Endothelial cell of umbilical vein (primary cell): Measurements from ENCODE around the gene MYMK. TPM values are rescaled to one million over a fixed set of nuclear protein-coding genes. Genes with fewer than 3 reads are reported as not detected.

Experiments
- Bru-seq: library from RNA; stranded (reverse); fragments of 400-500 nt; gene quantifications from one replicate; lab custom pipeline; 2021; lab: Mats Ljungman, UMichigan
- BruChase-seq, 2 experiments: library from RNA; stranded (reverse); fragments of 400-500 nt; gene quantifications; one replicate each; lab custom pipeline; 2021; lab: Mats Ljungman, UMichigan
- BruUV-seq: library from RNA; stranded (reverse); fragments of 400-500 nt; replicated peaks from 2 replicates; lab custom pipeline; 2021; lab: Mats Ljungman, UMichigan
- CTCF ChIA-PET: fragments of 300-600, 350-600 bp; sonication (Branson Sonifier 250); formaldehyde crosslinking; loops from one replicate; lab custom pipeline; 2021; ENCODE audit warnings: antibody characterized with exemption, inconsistent platforms; lab: Charles Lee
- POLR2A ChIA-PET: fragments of 300-600, 350-600 bp; sonication (Branson Sonifier 250); formaldehyde crosslinking; loops from one replicate; lab custom pipeline; 2021; ENCODE audit warnings: antibody characterized with exemption, inconsistent platforms; lab: Charles Lee
- DNase-seq: peaks from one replicate; pipeline ENCODE4 v3.0.0-alpha.2; 2011; ENCODE audit warnings: low read depth, low spot score
- FAIRE-seq: peaks from 2 replicates; lab custom pipeline; 2011; peaks lifted over from hg19 to GRCh38; lab: Jason Lieb, UNC
- H2AFZ ChIP-seq: 2 replicates; pipeline ENCODE4 v1.6.0; 2012; ENCODE audit warnings: low read depth, low read length, control low read depth, inconsistent platforms
- H3K27ac ChIP-seq: 2 replicates; pipeline ENCODE4 v1.5.1; 2011; ENCODE audit warnings: low read depth, mild to moderate bottlenecking, control low read depth, low read length, moderate library complexity; ENCODE audit not compliant: insufficient read depth
- H3K27me3 ChIP-seq, 2 experiments: 2 replicates each; pipeline versions ENCODE4 v1.6.0 to v1.6.1; 2011; ENCODE audit warnings: low read length in 2 of 2, mixed read lengths in 1 of 2; ENCODE audit not compliant: control insufficient read depth in 2 of 2, insufficient read depth in 2 of 2
- H3K36me3 ChIP-seq, 2 experiments: 2 replicates in 1 of 2; 3 replicates in 1 of 2; pipeline ENCODE4 v1.5.1; 2011; ENCODE audit warnings: low read length in 2 of 2, mild to moderate bottlenecking in 1 of 2, moderate library complexity in 1 of 2; ENCODE audit not compliant: control insufficient read depth in 2 of 2, insufficient read depth in 2 of 2; ENCODE audit errors: extremely low read depth in 1 of 2
- H3K4me1 ChIP-seq: 3 replicates; pipeline ENCODE4 v1.5.1; 2011; ENCODE audit warnings: mild to moderate bottlenecking, low read length; ENCODE audit not compliant: control insufficient read depth, insufficient read depth; ENCODE audit errors: extremely low read depth
- H3K4me2 ChIP-seq: 2 replicates; pipeline ENCODE4 v1.6.1; 2011; ENCODE audit warnings: low read length, control low read depth, mixed read lengths; ENCODE audit not compliant: insufficient read depth
- H3K4me3 ChIP-seq, 3 experiments: fragments of 200-600 bp in 1 of 3; sonication (generic), shearing (Covaris generic) in 1 of 3; replicated peaks in 1 of 3; 2 replicates each; pipeline ENCODE4 v1.5.1; 2011 to 2016; ENCODE audit warnings: control low read depth in 3 of 3, low read length in 3 of 3, mild to moderate bottlenecking in 2 of 3, inconsistent platforms in 1 of 3, low read depth in 1 of 3, moderate library complexity in 1 of 3; ENCODE audit not compliant: insufficient read depth in 1 of 3
- H3K79me2 ChIP-seq: 2 replicates; pipeline ENCODE4 v1.6.0; 2012; ENCODE audit warnings: low read length, inconsistent platforms; ENCODE audit not compliant: control insufficient read depth, insufficient read depth
- H3K9ac ChIP-seq: replicated peaks from 2 replicates; pipeline ENCODE3; 2011; ENCODE audit warnings: low read length, control low read depth; ENCODE audit not compliant: insufficient read depth; ENCODE audit errors: extremely low read depth
- H3K9me1 ChIP-seq: replicated peaks from 3 replicates; pipeline ENCODE4 v1.6.0; 2011; ENCODE audit warnings: mild to moderate bottlenecking, low read length; ENCODE audit not compliant: control insufficient read depth, insufficient read depth; ENCODE audit errors: extremely low read depth
- H3K9me3 ChIP-seq: replicated peaks from 2 replicates; pipeline ENCODE4 v1.5.1; 2012; ENCODE audit warnings: low read length, inconsistent platforms; ENCODE audit not compliant: control insufficient read depth, insufficient read depth
- H4K20me1 ChIP-seq: replicated peaks from 2 replicates; pipeline ENCODE3; 2011; ENCODE audit warnings: mild to moderate bottlenecking, low read length; ENCODE audit not compliant: control insufficient read depth, insufficient read depth; ENCODE audit errors: extremely low read depth
- EZH2 ChIP-seq: IDR thresholded peaks from 2 replicates; pipeline ENCODE4 v1.6.1; 2012; ENCODE audit warnings: borderline replicate concordance, low read depth, mild to moderate bottlenecking, moderate library complexity, low read length, inconsistent platforms; ENCODE audit not compliant: severe bottlenecking
- FOS ChIP-seq: IDR thresholded peaks from 2 replicates; pipeline ENCODE4 v1.6.1; 2011; ENCODE audit warnings: mild to moderate bottlenecking, low read length, moderate library complexity, borderline replicate concordance; ENCODE audit not compliant: insufficient read depth
- GATA2 ChIP-seq: IDR thresholded peaks from 2 replicates; pipeline ENCODE4 v1.7.0; 2011; ENCODE audit warnings: low read depth, mild to moderate bottlenecking, moderate library complexity, mixed read lengths, low read length; ENCODE audit not compliant: insufficient read length, insufficient read depth
- JUN ChIP-seq: IDR thresholded peaks from 2 replicates; pipeline ENCODE4 v1.6.1; 2011; ENCODE audit warnings: borderline replicate concordance, low read depth; ENCODE audit not compliant: insufficient read length, insufficient read depth
- MAX ChIP-seq: IDR thresholded peaks from 2 replicates; pipeline ENCODE4 v1.6.1; 2011; ENCODE audit not compliant: insufficient read depth, insufficient read length
- MYC ChIP-seq: IDR thresholded peaks from one replicate; pipeline ENCODE4 v1.6.1; 2011; ENCODE audit warnings: mild to moderate bottlenecking, low read depth, low read length
- POLR2A ChIP-seq: IDR thresholded peaks from 2 replicates; pipeline ENCODE4 v1.6.1; 2012; ENCODE audit warnings: low read depth, mild to moderate bottlenecking, control low read depth, low read length
- POLR2AphosphoS5 ChIP-seq: IDR thresholded peaks from 2 replicates; pipeline ENCODE4 v1.6.1; 2012; ENCODE audit warnings: low read depth, mild to moderate bottlenecking, control low read depth, low read length, moderate library complexity; ENCODE audit not compliant: insufficient read depth
- dilution Hi-C: fragments of 300-500 bp; cut with MboI; formaldehyde crosslinking; loops from one replicate; pipeline ENCODE4 v1.15.0; 2019; ENCODE audit warnings: low sequenced_read_pairs; ENCODE audit not compliant: extremely low pct_ligation_motif_present
- intact Hi-C: fragments of 100-400 bp; cut with micrococcal nuclease; formaldehyde crosslinking; loops from one replicate; pipeline ENCODE4 v1.10.0; 2022
- long read RNA-seq: library from polyadenylated mRNA; stranded (forward); transcript quantifications from one replicate; pipeline ENCODE4 v2.0.0, GENCODE V29; 2021
- polyA minus RNA-seq, 3 experiments: library from RNA; depleted of rRNA, polyadenylated mRNA; stranded (reverse); fragments of >200 nt; gene quantifications; 1 replicate in 1 of 3; 2 replicates in 2 of 3; pipeline ENCODE4 v1.2.3, GENCODE V29; 2011
- polyA plus RNA-seq, 4 experiments: library from polyadenylated mRNA; depleted of rRNA in 3 of 4; stranded (reverse) in 3 of 4; unstranded in 1 of 4; fragments of >200 nt; gene quantifications; 2 replicates each; pipeline versions ENCODE4 v1.2.1 to v1.2.3, GENCODE V29; 2011 to 2012; ENCODE audit warnings: missing spikeins in 1 of 4
- total RNA-seq: library from RNA; stranded (reverse); gene quantifications from 2 replicates; pipeline ENCODE4 v1.2.3, GENCODE V29; 2021
- TF ChIP-seq, protein P1 (sequence below), 2 donors: IDR thresholded peaks; 1 replicate in 1 of 2; 2 replicates in 1 of 2; pipeline ENCODE4 v1.5.1; 2011; ENCODE audit warnings: low read length in 2 of 2, mild to moderate bottlenecking in 2 of 2, moderate library complexity in 2 of 2, control low read depth in 1 of 2, inconsistent platforms in 1 of 2, low read depth in 1 of 2; ENCODE audit not compliant: insufficient read depth in 1 of 2; ENCODE audit errors: extremely low read depth in 1 of 2

MYMK gene
- total RNA-seq (not detected in 2 replicates), polyA plus RNA-seq (not detected in 2 replicates), polyA minus RNA-seq (not detected in 2 replicates), Bru-seq, nascent RNA (not detected), BruChase-seq, experiment 1, labeled RNA remaining after a 6-hour chase (not detected), BruChase-seq, experiment 2, labeled RNA remaining after a 2-hour chase (not detected)
- polyA plus RNA-seq (2011; cell fraction: cytosol; rRNA removed) = not detected in 2 replicates
- polyA plus RNA-seq (2011; cell fraction: nucleus; rRNA removed) = not detected in 2 replicates
- polyA plus RNA-seq (2012) = not detected in 2 replicates
- not detected for polyA minus RNA-seq (2011; cell fraction: cytosol; rRNA and poly(A)+ RNA removed)
- polyA minus RNA-seq (2011; cell fraction: nucleus; rRNA and poly(A)+ RNA removed) = not detected in 2 replicates
- long read RNA-seq = 0 reads

DNA sequence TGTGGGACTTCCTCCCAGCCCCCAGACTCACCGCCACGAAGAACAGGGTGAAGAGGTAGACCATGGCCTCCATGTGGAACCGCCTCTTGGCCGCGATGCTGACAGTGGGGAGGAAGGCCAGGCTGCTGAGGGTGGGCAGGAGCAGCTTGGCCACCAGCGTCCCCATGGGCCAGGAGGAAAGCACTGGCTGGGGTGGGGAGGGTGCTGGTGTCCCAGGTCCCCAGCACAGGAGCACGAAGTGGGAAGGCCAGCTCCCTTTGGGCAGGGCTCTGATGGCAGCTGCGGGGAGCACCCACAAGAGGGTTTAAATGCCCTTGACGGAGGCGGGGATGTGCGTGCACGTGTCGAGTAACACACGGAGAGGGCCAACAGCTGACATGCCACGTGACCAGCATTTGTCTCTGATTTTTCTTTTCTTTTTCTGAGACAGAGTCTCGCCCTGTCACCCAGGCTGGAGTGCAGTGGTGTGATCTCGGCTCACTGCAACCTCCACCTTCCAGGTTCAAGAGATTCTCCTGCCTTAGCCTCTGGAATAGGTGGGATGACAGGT, at the start of gene MYMK:
MYMK (minus strand) TSS at position 281 of the 550 bp plus-strand sequence; CDS start at position 166, 115 bp downstream.
- FAIRE-seq (no peak), DNase-seq (no peak)
- Histone ChIP-seq H3K9me1 (no peaks in the 10 kb centered on the region), H3K36me3 (no peaks in the 10 kb centered on the region), H3K9me3 (no peaks in the 10 kb centered on the region), H3K27ac (no peak within 1 kb of the TSS), H3K4me3 (no peak within 1 kb of the TSS), H3K27me3 (peaks cover 0 to 3% of the 10 kb centered on the region in 2 experiments), H2AFZ (no peak within 1 kb of the TSS), H3K79me2 (no peaks in the 10 kb centered on the region), H3K9ac (no peak within 1 kb of the TSS), H3K4me2 (no peak within 1 kb of the TSS), H4K20me1 (no peaks in the 10 kb centered on the region), H3K4me1 (no peaks in the 10 kb centered on the region)
- no TSS peak for BruUV-seq
- ChIA-PET POLR2A (no interaction called here), CTCF (no interaction called here)
- TF ChIP-seq MAX (no peak), POLR2A (no peak), GATA2 (no peak), MYC (no peak), EZH2 (no peak), POLR2AphosphoS5 (no peak), FOS (no peak), JUN (no peak)
- TF ChIP-seq, protein P1, sequence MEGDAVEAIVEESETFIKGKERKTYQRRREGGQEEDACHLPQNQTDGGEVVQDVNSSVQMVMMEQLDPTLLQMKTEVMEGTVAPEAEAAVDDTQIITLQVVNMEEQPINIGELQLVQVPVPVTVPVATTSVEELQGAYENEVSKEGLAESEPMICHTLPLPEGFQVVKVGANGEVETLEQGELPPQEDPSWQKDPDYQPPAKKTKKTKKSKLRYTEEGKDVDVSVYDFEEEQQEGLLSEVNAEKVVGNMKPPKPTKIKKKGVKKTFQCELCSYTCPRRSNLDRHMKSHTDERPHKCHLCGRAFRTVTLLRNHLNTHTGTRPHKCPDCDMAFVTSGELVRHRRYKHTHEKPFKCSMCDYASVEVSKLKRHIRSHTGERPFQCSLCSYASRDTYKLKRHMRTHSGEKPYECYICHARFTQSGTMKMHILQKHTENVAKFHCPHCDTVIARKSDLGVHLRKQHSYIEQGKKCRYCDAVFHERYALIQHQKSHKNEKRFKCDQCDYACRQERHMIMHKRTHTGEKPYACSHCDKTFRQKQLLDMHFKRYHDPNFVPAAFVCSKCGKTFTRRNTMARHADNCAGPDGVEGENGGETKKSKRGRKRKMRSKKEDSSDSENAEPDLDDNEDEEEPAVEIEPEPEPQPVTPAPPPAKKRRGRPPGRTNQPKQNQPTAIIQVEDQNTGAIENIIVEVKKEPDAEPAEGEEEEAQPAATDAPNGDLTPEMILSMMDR (IDR thresholded peaks at IDR 0.05; ENCODE audit: extremely low read depth in 1 of 2, insufficient read depth in 1 of 2, low read depth in 1 of 2, low read length in 2 of 2) = no peak
- intact Hi-C loops = no loop called here
- dilution Hi-C loops = no loop called here
